MCF 10A (cell line): ENCODE results near the gene RGS17. TPM values are rescaled to one million over a fixed set of nuclear protein-coding genes. Genes with fewer than 3 reads are reported as not detected.

Experiments used
- BruUV-seq: library from RNA; stranded (reverse); fragments of 400-500 nt; replicated peaks from 2 replicates; lab custom pipeline; 2021; lab: Mats Ljungman, UMichigan
- CTCF ChIA-PET: fragments of 300-600 bp; sonication (Branson Sonifier 250); formaldehyde crosslinking; extraction: SDS; loops from one replicate; lab custom pipeline; 2021; ENCODE audit warnings: antibody characterized with exemption, inconsistent platforms; lab: Yijun Ruan, JAX
- POLR2A ChIA-PET: fragments of 300-600, 350-650 bp; sonication (Branson Sonifier 250); formaldehyde crosslinking; extraction: SDS; loops from one replicate; lab custom pipeline; 2020; ENCODE audit warnings: antibody characterized with exemption, inconsistent platforms; lab: Yijun Ruan, JAX
- DNase-seq: peaks from one replicate; pipeline ENCODE4 v3.0.0-alpha.2; 2018; ENCODE audit not compliant: unreplicated experiment
- H3K27ac Mint-ChIP-seq: one replicate; pipeline ENCODE4 v1.8.0; 2022; ENCODE audit warnings: mild to moderate bottlenecking, low read depth, mixed read lengths; ENCODE audit not compliant: unreplicated experiment
- H3K27me3 Mint-ChIP-seq: one replicate; pipeline ENCODE4 v1.8.0; 2022; ENCODE audit warnings: mixed read lengths; ENCODE audit not compliant: insufficient read depth, unreplicated experiment
- H3K36me3 Mint-ChIP-seq: one replicate; pipeline ENCODE4 v1.8.0; 2022; ENCODE audit warnings: mild to moderate bottlenecking, moderate library complexity, mixed read lengths; ENCODE audit not compliant: insufficient read depth, unreplicated experiment
- H3K4me1 Mint-ChIP-seq: one replicate; pipeline ENCODE4 v1.8.0; 2022; ENCODE audit warnings: mixed read lengths; ENCODE audit not compliant: insufficient read depth, unreplicated experiment
- H3K4me3 Mint-ChIP-seq: one replicate; pipeline ENCODE4 v1.8.0; 2022; ENCODE audit warnings: mild to moderate bottlenecking, moderate library complexity, mixed read lengths; ENCODE audit not compliant: unreplicated experiment
- H3K9me3 Mint-ChIP-seq: one replicate; pipeline ENCODE4 v1.8.0; 2022; ENCODE audit warnings: mixed read lengths; ENCODE audit not compliant: unreplicated experiment
- CTCF ChIP-seq: fragments of 200-600 bp; IDR thresholded peaks from one replicate; pipeline ENCODE4 v1.8.0; 2022; ENCODE audit warnings: antibody characterized with exemption, mild to moderate bottlenecking; ENCODE audit not compliant: unreplicated experiment
- intact Hi-C: fragments of 100-400 bp; cut with micrococcal nuclease; formaldehyde crosslinking; loops from 2 replicates; pipeline ENCODE4 v1.14.1; 2022
- total RNA-seq: library from RNA; stranded (reverse); gene quantifications from 2 replicates; pipeline ENCODE4 v1.2.3, GENCODE V29; 2022

Gene RGS17
- total RNA-seq, 1 experiment from 2014 or later = 2.5 TPM

- TF ChIP-seq CTCF = no peak
- peaks cover 7% of the 10 kb centered on the region for H3K9me3 Mint-ChIP-seq
- ChIA-PET CTCF (no interaction called here), POLR2A (interaction anchor here (0.7 kb wide), 1 partner anchor 244 kb away, joined by 3 read pairs; no protein-coding TSS in a partner anchor)
- no peak overlapping the region for H3K27ac Mint-ChIP-seq
- intact Hi-C loops = no loop called here
- DNase-seq = no peak
- H3K27me3 Mint-ChIP-seq = no peaks in the 10 kb centered on the region
- no peaks in the 10 kb centered on the region for H3K36me3 Mint-ChIP-seq
- no TSS peak for BruUV-seq
- H3K4me3 Mint-ChIP-seq = no peak overlapping the region
- no peaks in the 10 kb centered on the region for H3K4me1 Mint-ChIP-seq
These were observed 67.1 kb downstream of the RGS17 start for GRCh38 chr6:153063936-153064335.

GRCh38 chr6:153062516-153062915 is 68.6 kb downstream of the RGS17 start:
- no peak for TF ChIP-seq CTCF
- no peak overlapping the region for H3K4me3 Mint-ChIP-seq

GRCh38 chr6:153059757-153060156 is 71.3 kb downstream of the RGS17 start:
- BruUV-seq = no TSS peak
- Mint-ChIP-seq H3K36me3 (no peaks in the 10 kb centered on the region), H3K4me3 (no peak overlapping the region), H3K27ac (no peak overlapping the region), H3K4me1 (no peaks in the 10 kb centered on the region), H3K9me3 (no peaks in the 10 kb centered on the region), H3K27me3 (no peaks in the 10 kb centered on the region)
- DNase-seq = peak; percentile 25
- CTCF ChIA-PET = interaction anchor here (1.1 to 1.2 kb wide), 2 partner anchors 9 to 28 kb away, joined by 3 to 4 read pairs; no protein-coding TSS in a partner anchor
- TF ChIP-seq CTCF = peak; percentile 13
- intact Hi-C loops = loop anchor here (1.0 kb wide), 1 partner anchor 49 kb away; no protein-coding TSS in a partner anchor
- POLR2A ChIA-PET = no interaction called here

More at GRCh38 chr6:153062516-153062915, 68.6 kb downstream of the RGS17 start:
- ChIA-PET CTCF (interaction anchor here (0.6 to 1.2 kb wide), 3 partner anchors 31 to 1235 kb away, joined by 3 read pairs; no protein-coding TSS in a partner anchor), POLR2A (no interaction called here)
- Mint-ChIP-seq H3K9me3 (peaks cover 7% of the 10 kb centered on the region), H3K36me3 (no peaks in the 10 kb centered on the region), H3K4me1 (no peaks in the 10 kb centered on the region), H3K27me3 (no peaks in the 10 kb centered on the region), H3K27ac (no peak overlapping the region)
- no peak for DNase-seq
- intact Hi-C loops = no loop called here
- no TSS peak for BruUV-seq

- Mint-ChIP-seq H3K4me1 (no peaks in the 10 kb centered on the region), H3K27me3 (no peaks in the 10 kb centered on the region), H3K36me3 (no peaks in the 10 kb centered on the region), H3K9me3 (no peaks in the 10 kb centered on the region), H3K27ac (no peak overlapping the region), H3K4me3 (no peak overlapping the region)
- POLR2A ChIA-PET = no interaction called here
- intact Hi-C loops = loop anchor here (1.0 kb wide), 1 partner anchor 49 kb away; no protein-coding TSS in a partner anchor
- CTCF ChIA-PET = no interaction called here
- BruUV-seq = no TSS peak
- TF ChIP-seq CTCF = no peak
- DNase-seq = no peak
These were observed 71.8 kb downstream of the RGS17 start for GRCh38 chr6:153059311-153059710.
